Hematopoietic multipotent progenitor cell treated with erythropoietin and hydrocortisone succinate and interleukin-3 and kit ligand, for 17 days (in vitro differentiated cells): ENCODE measurements around the gene CHRNB2.

Experiments used
- DNase-seq: peaks from one replicate; pipeline ENCODE4 v3.0.0-alpha.2; 2015; ENCODE audit warnings: low spot score

Gene CHRNB2

GRCh38 chr1:154579374-154579773, 11.8 kb downstream of the CHRNB2 start:
- DNase-seq, result no peak

DNA sequence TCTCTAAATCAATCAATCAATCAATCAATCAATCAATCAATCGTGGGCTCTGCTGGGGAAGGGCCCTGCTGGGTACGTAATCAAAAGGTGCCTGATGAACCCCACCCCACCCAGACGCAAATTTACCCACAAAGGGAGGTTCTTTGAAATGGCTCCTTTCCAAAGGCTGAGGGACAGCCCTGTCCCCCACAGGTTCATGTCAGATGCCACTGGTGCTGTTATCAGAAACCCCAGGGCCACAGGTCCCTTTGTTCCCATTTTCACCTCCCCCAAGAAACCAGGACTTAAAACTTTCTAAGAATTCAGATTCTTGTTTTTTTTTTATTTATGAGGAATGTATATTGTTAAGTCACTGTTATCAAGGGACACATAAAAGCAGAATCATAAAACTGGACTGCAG, 14.2 kb downstream of the CHRNB2 start:
- DNase-seq, result no peak

DNA sequence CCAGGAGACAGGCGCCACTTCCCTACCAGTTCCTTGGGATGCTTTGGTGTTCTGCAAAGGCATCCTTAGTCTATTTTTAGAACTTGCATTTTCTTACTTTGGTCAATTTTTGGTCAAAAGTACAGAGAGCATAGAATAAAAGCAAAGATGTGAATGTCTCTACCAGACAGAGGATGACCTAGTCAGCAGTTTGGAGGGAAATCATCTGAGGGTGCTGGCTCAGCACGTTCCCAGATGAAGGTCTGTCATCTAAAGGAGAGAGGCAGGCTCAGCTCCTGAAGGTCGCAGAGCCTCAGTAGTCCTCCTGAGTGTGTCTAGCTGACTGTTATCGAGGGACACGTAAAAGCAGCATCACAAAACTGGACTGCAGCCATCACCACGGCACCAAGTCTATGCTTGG, 15.3 kb downstream of the CHRNB2 start:
- DNase-seq, result no peak

DNA sequence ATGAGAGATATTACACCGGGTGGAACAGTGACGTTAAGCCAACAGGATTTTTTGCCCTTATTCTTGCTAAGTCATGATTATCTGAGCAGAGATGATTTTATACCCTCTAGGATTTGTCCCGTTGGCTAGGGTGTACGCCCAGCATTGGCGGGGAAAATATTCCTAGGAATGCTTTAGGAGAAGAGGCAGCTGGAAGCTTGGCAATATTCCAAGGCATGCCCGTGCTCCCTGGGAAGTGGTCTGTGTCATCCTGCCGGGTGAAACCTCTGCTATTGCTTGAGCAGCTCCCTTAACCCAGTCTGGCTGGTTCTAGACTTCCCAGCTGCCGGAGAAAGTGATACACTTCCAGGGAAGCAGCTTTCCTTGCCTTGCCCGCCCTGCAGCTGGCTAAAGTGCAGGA, 16.2 kb downstream of the CHRNB2 start:
- DNase-seq, result no peak

DNA sequence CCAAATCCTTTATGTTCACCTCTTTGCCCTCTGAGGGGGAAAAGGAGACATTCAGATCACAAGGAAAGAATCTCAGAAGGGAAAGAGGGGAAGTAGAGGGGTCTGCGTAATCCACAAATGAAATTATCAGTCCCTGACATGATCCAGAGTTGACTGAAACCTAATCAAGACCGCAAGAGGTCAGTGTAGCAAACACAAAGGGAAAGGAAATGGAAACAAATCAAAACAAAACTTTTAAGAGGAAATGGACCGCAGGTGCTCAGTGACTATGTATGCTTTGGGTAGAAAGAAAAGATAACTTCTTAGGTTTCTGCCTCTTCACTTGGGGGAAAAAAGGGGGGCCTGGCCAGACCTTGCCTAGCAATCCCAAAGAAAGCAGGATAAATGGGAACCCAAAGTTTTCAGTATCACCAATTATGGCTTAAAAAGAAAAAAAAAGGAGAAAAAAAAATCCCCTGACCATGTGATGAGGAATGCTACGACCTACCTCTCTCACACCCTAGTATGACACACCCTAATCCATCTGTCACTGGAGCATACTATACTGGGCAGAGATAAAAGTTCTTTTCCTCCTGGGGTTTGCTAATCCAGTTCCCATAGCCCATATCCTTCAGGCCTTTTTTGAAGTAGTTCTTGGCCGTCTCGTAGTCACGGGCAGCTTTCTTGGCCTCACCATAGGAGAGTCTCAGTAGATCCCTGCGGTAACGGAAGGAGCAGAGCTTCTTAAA, 16.9 kb downstream of the CHRNB2 start:
- no peak for DNase-seq

DNA sequence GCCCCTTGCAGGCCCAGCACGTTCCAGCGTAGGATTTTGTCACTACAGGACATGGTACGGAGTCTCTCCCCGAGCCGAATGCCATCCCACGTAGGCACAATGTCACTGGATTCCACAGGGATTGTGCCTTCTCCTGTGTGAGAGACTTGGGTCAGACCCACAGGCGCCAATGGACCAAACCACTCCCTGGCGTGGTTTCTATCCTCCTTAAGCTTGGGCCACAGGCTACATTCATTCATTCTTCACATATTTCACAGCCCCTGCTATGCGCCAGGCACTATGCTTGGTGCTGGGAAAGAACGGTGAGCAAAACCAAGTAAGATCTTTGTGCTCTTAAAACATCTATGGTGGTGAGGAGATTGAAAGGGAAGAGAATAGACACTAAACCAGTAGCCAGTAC, 18.7 kb downstream of the CHRNB2 start:
- no peak for DNase-seq

GRCh38 chr1:154586641-154587040, 19.1 kb downstream of the CHRNB2 start:
- no peak for DNase-seq

DNA sequence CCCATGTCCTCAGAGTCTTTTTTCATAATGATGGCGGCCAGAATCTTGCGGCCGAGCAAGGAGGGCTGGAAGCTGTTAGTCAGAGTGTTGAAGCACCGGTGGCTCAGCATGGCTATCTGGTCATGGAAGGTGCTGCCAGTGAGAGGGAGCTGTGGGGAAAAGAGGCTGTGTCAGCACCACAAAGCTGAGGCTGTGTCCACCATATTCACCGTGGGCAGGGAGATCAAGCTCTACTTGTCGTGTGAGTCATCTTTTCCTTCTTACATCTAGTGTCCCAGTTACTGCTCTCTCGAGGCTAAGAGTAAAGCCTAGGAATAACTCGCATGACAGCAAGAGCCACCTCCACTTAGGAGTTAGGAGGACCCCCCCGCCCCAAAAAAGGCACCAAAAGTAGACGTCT, 22.2 kb downstream of the CHRNB2 start:
- DNase-seq, result no peak

DNA sequence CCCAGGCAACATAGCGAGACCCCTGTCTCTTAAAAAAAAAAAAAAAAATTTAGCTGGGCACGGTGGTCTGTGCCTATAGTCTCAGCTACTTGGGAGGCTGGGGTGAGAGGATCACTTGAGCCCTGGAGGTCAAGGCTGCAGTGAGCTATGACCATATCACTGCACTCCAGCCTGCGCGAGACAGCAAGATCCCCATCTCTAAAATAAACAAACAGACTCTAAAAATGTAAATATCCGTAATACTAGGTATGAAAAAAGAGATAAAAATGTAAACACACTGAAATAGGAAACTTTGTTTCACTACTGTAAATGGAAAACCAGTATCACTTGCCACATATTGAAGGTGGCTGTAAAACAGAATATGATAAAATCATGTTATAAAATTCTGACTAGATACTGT, 23.2 kb downstream of the CHRNB2 start:
- DNase-seq, result no peak

DNA sequence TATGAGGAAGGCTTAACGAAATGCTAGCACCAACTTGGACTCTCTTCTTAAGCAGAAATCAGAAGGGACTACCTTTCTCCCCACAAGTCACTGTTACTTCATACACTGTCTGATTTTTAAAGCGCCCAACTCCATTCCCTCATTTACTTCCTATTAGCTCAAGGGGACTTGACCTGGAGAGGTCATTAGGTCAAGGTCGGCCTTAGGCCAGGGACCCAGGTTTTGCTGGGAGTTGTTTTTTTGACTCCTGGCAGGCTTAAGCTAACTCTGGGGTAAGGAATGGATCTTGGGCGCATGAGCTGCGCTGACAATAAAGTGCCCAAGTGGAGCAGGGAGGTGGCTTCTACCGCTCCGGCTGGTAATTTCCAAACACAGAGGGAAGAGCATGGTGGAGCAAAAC, 23.6 kb downstream of the CHRNB2 start:
- no peak for DNase-seq

- no peak for DNase-seq
These were observed 25.8 kb downstream of the CHRNB2 start for GRCh38 chr1:154593390-154593789.

GRCh38 chr1:154594811-154595210, 27.2 kb downstream of the CHRNB2 start:
- DNase-seq, result no peak

GRCh38 chr1:154595621-154596020, 28.0 kb downstream of the CHRNB2 start:
- no peak for DNase-seq

- no peak for DNase-seq
These were observed 31.5 kb downstream of the CHRNB2 start for GRCh38 chr1:154598871-154599635.

DNA sequence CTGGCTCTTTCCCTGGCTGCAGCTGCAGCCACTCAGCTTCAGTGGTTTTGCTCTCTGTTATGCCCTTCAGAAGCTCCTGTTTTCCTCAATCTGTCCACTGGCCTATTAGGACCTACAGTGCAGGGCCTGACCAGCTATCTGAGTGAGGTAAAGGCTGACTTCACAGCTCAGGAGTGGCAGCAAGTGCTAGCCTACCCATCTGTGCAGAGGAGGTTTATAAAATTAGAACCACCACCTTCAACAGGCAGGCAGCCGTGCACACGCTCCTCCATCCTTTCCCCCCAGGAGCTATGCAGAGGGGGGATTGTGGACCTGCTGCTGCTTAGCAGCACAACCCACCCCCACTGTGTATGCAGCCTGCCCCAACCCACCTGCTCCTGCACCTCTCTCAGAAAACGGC, 32.1 kb downstream of the CHRNB2 start:
- DNase-seq, result no peak

GRCh38 chr1:154603317-154603716, 35.7 kb downstream of the CHRNB2 start:
- DNase-seq, result no peak

DNA sequence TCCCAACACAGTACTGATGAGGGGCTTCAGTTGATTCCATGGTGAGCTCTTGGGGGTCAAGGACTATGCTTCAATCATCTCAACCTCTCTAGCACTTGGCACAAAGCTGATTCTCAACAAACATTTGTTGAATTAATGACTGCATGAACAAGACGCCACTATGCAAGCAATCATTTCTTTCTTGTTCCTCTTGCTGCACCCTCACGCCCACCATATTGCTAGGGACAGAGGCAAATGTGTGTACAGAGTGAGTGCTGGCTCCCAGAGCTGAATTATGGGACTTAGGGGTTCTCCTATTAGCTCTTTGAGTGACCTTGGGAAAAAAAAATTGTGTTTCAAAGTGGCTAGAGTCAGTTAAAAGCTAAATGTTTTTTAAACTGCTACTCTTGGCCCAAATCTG, 38.0 kb downstream of the CHRNB2 start:
- no peak for DNase-seq

- no peak for DNase-seq
These were observed 39.6 kb downstream of the CHRNB2 start for GRCh38 chr1:154607106-154607608.

- peak; percentile 84 for DNase-seq
These were observed 40.2 kb downstream of the CHRNB2 start, which contains the start of gene ADAR for GRCh38 chr1:154607609-154608396. ADAR (minus strand) TSS chr1:154608186; CDS start chr1:154608006, 180 bp downstream.

DNA sequence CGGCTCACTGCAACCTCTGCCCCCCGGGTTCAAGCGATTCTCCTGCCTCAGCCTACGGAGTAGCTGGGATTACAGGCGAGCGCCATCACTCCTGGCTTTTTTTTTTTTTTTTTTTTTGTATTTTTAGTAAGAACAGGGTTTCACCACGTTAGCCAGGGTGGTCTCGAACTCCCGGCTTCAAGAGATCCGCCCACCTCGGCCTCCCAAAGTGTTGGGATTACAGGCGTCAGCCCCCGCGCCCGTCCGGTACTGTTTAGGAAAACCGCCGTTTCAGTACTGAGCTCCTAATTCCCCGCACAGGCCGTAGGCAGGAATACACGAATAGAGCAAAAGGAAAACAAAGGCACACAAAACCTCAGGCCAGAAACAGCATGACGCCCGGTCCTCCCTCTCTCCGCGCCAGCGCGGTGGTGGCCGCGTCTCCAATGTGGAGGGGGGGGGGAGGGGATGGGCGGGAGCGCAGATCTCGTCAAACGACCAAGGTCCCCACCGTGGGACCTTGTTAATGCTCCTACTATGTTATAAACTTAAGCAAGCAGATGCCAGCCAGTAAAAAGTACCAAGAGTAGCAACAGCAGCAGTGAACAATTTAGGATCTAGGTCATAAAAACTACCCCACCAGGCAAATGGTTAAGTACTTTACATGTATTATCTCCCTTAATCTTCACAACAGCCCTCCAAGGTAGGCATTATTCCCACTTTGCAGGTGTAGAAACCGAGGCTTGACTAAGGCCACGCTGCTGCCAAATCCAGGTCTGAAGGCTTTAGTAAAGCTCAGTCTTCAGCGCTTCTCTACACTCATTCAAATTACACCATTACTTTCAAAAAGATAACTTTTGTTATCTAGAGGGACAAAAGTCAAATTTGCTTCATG, 41.1 kb downstream of the CHRNB2 start:
- DNase-seq, result peak; percentile 31
